GM19025 (cell line): Measurements from ENCODE around the gene FBXL2.

Experiments used
- ATAC-seq: cut with Tn5 transposase; IDR thresholded peaks from one replicate; pipeline ENCODE4 v1.9.1; 2021; ENCODE audit warnings: mild to moderate bottlenecking, low read depth, moderate library complexity; ENCODE audit not compliant: unreplicated experiment

FBXL2 gene

DNA sequence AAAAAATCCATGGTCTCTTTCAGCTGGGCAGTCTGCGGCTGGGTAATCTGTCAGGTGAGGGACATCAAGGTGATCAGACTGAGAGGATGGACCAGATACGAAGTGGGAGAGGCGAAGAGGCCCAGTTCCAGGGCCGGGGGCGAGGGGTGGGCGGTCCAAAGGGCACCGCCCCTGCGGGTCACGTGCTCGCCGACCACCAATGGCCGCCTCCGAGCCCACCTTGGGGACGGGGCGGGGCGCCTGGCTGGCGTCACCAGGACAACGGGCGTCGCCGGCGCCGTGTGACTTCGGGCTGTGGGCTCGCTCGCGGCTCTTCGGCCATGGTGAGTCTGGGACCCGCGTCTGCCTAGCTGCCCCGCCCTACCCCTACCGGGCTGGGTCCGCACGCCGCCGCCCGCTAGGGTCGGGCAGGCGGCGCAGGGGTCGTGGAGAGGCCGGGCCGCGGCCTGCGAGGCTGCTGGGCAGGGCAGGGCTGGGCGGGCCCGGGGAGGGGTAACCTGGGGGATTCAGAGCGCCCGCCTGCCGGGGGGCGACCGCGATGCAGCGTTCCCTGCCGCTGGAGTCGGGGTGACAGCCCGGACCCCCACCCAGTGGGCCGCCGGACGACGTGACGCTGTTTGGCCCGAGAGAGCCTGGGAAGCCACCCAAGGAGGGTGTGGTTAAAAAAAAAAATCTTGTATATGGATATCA lies at the start of gene FBXL2:
Gene FBXL2, plus strand, starts transcription at position 250 of the 690 bp plus-strand sequence. Its CDS starts 71 bp downstream, at position 321.
- ATAC-seq: peak; percentile 72

DNA sequence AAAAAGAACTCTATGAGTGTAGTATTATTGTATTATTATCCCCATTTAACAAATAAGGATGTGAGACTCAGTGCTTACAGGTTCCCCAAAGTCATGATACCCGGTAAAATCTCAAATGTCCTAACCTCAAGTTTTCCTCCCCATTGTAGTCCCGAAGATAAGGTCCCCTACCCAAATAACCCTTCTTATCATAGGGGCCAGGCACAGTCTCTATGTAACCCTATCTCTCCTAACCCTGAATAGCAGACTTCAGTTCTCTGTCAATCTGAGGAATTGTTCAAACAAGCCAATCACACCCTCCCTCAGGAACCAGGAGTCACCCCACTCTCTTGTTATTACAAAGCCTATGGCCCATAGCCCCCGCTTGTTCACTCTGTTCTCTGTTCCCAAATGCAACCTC lies 48.2 kb upstream of the FBXL2 start:
- no peak for ATAC-seq

GRCh38 chr3:33229947-33230346 lies 47.3 kb upstream of the FBXL2 start:
- no peak for ATAC-seq

GRCh38 chr3:33231756-33232465 lies 45.3 kb upstream of the FBXL2 start:
- no peak for ATAC-seq

DNA sequence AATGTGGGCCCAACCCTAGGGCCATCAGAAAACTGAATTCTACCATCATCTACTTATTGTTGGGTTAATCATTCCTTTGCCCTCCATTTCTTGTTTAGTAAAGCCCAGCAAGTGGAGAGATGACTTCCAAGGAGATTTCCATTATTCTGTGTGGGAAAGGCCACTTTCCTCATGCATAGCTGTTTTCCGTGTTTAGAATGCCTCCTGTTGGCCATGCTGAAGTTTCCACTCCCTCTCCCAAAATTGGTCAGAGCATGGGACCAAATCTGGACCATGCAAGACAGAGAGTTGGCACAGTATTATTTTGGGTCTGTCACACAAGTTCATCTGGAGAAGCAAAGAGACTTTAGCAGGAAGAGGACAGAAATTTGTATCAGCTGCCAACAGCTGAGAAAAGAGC lies 43.4 kb upstream of the FBXL2 start:
- ATAC-seq: no peak

- no peak for ATAC-seq
These were observed 41.2 kb upstream of the FBXL2 start for GRCh38 chr3:33236005-33236404.

DNA sequence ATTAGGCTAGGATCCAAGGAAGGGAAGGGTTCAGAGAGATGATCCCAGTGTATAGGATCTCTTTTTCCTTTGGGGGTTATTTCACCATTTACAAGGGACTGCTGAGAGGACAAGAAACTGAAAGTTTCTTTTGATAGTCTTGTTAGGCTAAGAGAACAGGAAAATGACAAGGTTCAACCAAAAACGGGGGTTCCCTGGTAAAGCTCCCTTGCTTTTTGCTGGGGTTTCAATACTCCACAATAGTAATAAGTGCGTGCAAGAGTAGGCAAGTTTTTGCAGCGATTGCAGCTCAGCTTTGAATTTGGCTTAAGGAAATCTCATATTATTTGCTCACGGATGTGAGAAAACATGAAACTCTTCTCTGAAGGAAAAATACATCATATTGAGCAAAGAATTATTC lies 39.8 kb upstream of the FBXL2 start:
- no peak for ATAC-seq

GRCh38 chr3:33238923-33239322 lies 38.3 kb upstream of the FBXL2 start:
- no peak for ATAC-seq

GRCh38 chr3:33240261-33240660 lies 37.0 kb upstream of the FBXL2 start:
- no peak for ATAC-seq

GRCh38 chr3:33246786-33247185 lies 30.5 kb upstream of the FBXL2 start:
- no peak for ATAC-seq

DNA sequence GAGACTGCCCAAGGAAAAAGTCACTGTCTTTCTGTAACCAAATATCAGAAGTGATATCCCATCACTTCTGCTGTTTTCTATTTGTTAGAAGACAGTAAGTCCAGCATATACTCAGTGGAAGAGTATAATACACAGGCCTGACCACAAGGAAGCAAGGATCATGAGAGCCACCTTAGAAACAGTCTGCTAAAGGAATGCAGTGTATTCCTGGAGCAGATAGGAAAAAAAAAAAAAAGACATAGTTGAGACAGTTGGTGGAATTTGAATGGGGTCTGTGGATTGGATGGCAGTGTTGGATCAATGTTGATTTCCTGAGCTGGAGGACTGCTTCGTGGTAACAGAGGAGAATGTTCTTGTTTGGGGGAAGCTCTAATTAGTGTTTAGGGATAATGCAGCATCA lies 26.5 kb upstream of the FBXL2 start:
- ATAC-seq: no peak

DNA sequence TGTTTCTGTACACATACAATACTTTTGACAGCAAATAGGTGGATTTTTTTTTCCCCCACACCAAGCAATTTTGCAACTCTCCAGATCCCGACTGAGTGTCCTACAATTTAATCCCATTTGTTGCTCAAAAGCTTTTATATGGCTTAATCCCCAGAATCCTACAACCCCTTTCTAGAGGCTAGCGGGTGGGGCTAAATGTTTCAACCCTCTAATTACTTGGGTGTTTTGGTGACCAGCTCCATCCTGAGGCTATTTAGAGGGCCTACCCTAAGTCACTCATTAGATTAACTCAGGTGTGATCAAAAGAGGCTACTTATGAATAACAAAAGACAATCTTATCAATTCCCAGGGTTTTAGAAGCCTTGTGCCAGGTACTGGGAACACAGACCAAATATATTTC lies 21.0 kb upstream of the FBXL2 start:
- ATAC-seq: no peak

- ATAC-seq: no peak
These were observed 17.1 kb upstream of the FBXL2 start for GRCh38 chr3:33260104-33260503.

DNA sequence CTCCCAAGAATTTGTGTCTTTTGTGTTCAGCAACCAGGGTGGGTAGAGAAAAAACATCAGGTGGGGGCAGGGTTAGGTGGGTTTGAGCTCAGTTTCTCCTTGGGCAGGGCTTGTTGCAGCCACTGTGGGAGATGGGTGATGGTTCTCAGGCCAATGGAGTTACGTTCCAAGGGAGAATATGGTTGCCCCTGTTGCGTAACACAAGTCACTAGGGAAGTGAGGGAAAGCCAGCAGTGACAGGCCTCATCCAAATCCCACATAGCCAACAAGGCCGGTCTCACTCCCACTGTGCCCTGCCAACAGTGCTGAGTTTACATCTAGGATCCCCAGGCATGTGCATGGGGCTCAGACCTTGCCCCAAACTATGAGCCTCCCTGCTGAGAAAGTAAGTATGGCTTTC lies 7.9 kb upstream of the FBXL2 start:
- no peak for ATAC-seq

- ATAC-seq: no peak
These were observed 5.9 kb upstream of the FBXL2 start for GRCh38 chr3:33271324-33271723.

DNA sequence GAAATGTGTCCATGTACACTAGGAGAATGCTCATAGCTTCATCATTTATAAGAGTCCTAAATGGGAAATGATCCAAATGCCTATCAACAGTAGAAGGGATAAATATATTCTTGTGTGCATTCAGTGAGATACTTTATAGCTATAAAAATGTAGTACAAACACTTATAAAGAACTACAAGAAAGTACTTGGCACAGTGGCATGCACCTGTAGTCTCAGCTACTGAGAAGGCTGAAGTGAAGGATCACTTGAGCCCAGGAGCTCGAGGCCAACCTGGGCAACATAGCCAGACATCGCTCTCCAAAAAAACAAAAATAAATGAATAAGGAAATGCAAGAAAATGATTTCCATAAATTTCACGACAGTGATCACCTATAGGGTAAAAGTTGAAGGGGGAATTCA lies 3.6 kb upstream of the FBXL2 start:
- ATAC-seq: no peak

- ATAC-seq: no peak
These were observed 921 bp downstream of the FBXL2 start for GRCh38 chr3:33278163-33278562.

- no peak for ATAC-seq
These were observed 10.5 kb downstream of the FBXL2 start for GRCh38 chr3:33287672-33288282.

- ATAC-seq: no peak
These were observed 22.3 kb downstream of the FBXL2 start for GRCh38 chr3:33299395-33300081.

GRCh38 chr3:33312361-33312760 lies 35.1 kb downstream of the FBXL2 start:
- no peak for ATAC-seq

DNA sequence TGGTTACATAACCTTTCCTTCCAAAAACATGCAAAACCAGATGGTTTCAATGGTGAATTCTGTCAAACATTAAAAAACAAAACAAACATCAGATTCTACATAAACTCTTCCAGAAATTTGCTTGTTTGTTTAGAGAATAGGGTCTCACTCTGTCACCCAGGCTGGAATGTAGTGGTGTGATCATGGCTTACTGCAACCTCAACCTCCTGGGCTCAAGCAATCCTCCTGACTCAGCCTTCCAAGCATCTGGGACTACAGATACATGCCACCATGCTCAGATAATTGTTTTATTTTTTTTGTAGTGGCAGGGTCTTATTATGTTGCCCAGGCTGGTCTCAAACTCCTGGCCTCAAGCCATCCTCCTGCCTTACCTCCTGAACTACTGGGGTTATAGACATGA lies 36.1 kb downstream of the FBXL2 start:
- ATAC-seq: no peak
